H9 (cell line): ENCODE measurements around the gene RHOA. TPM values are rescaled to one million over a fixed set of nuclear protein-coding genes. Genes with fewer than 3 reads are reported as not detected.
"Not testable (repeated sequence)": the region's sequence is repeated elsewhere in the genome, so short reads cannot be mapped to it uniquely, and the experiment has no call there.

Experiments
- DNase-seq: peaks from one replicate; pipeline ENCODE4 v3.0.0-alpha.2; 2017
- H2AFZ ChIP-seq: one replicate; pipeline ENCODE4 v1.6.1; 2013; ENCODE audit warnings: mild to moderate bottlenecking, low read length, control low read depth, moderate library complexity
- H2AK5ac ChIP-seq: 2 replicates; pipeline ENCODE4 v1.6.1; 2013; ENCODE audit warnings: low read length, control low read depth, mixed read lengths; ENCODE audit not compliant: insufficient read length
- H2BK120ac ChIP-seq: one replicate; pipeline ENCODE4 v1.6.1; 2013; ENCODE audit warnings: low read depth, mild to moderate bottlenecking, low read length, control low read depth, inconsistent platforms; ENCODE audit not compliant: poor library complexity, severe bottlenecking
- H2BK12ac ChIP-seq: 2 replicates; pipeline ENCODE4 v1.6.1; 2013; ENCODE audit warnings: low read length, control low read depth, mixed read lengths, low read depth; ENCODE audit not compliant: insufficient read length
- H2BK15ac ChIP-seq: 2 replicates; pipeline ENCODE4 v1.6.1; 2013; ENCODE audit warnings: low read depth, low read length, control low read depth
- H2BK20ac ChIP-seq: one replicate; pipeline ENCODE4 v1.6.1; 2013; ENCODE audit warnings: low read depth, mild to moderate bottlenecking, low read length, control low read depth, inconsistent platforms; ENCODE audit not compliant: poor library complexity, severe bottlenecking
- H2BK5ac ChIP-seq: 2 replicates; pipeline ENCODE4 v1.6.1; 2013; ENCODE audit warnings: low read length, control low read depth, mixed read lengths; ENCODE audit not compliant: insufficient read length
- H3K14ac ChIP-seq: 2 replicates; pipeline ENCODE4 v1.6.1; 2013; ENCODE audit warnings: low read length, control low read depth; ENCODE audit not compliant: insufficient read depth
- H3K18ac ChIP-seq: 2 replicates; pipeline ENCODE4 v1.6.1; 2013; ENCODE audit warnings: low read depth, mild to moderate bottlenecking, mixed read lengths, low read length, control low read depth; ENCODE audit not compliant: insufficient read length
- H3K23ac ChIP-seq: 2 replicates; pipeline ENCODE4 v1.6.1; 2013; ENCODE audit warnings: low read length, control low read depth, mixed read lengths, low read depth; ENCODE audit not compliant: insufficient read length
- H3K23me2 ChIP-seq: 2 replicates; pipeline ENCODE4 v1.6.1; 2013; ENCODE audit warnings: low read depth, mild to moderate bottlenecking, mixed read lengths, low read length, control low read depth; ENCODE audit not compliant: insufficient read length, poor library complexity, severe bottlenecking
- H3K27ac ChIP-seq: 2 replicates; pipeline ENCODE4 v1.5.1; 2013; ENCODE audit warnings: low read length, control low read depth, mixed read lengths, low read depth; ENCODE audit not compliant: insufficient read length
- H3K27me3 ChIP-seq: 2 replicates; pipeline ENCODE4 v1.6.1; 2013; ENCODE audit warnings: low read length, control low read depth, inconsistent platforms; ENCODE audit not compliant: insufficient read depth
- H3K4ac ChIP-seq: 2 replicates; pipeline ENCODE4 v1.6.1; 2013; ENCODE audit warnings: low read depth, mild to moderate bottlenecking, control low read depth, inconsistent platforms, low read length, moderate library complexity
- H3K4me1 ChIP-seq: 2 replicates; pipeline ENCODE4 v1.6.1; 2013; ENCODE audit warnings: low read length, control low read depth, inconsistent platforms; ENCODE audit not compliant: insufficient read depth
- H3K4me2 ChIP-seq: 2 replicates; pipeline ENCODE4 v1.6.1; 2013; ENCODE audit warnings: low read length, control low read depth, mixed read lengths; ENCODE audit not compliant: insufficient read length, insufficient read depth
- H3K56ac ChIP-seq: 2 replicates; pipeline ENCODE4 v1.6.1; 2013; ENCODE audit warnings: low read depth, mild to moderate bottlenecking, mixed read lengths, low read length, control low read depth; ENCODE audit not compliant: insufficient read length
- H3K79me1 ChIP-seq: 2 replicates; pipeline ENCODE4 v1.6.1; 2013; ENCODE audit warnings: low read depth, mild to moderate bottlenecking, moderate library complexity, low read length, control low read depth, inconsistent platforms; ENCODE audit not compliant: insufficient read depth, poor library complexity, severe bottlenecking
- H3K79me2 ChIP-seq: 2 replicates; pipeline ENCODE4 v1.6.1; 2013; ENCODE audit warnings: low read length, control low read depth, inconsistent platforms; ENCODE audit not compliant: insufficient read depth
- H3K9ac ChIP-seq: 2 replicates; pipeline ENCODE4 v1.6.1; 2013; ENCODE audit warnings: low read length, control low read depth, mixed read lengths; ENCODE audit not compliant: insufficient read length; ENCODE audit errors: extremely low read depth
- H3K9me3 ChIP-seq: one replicate; pipeline ENCODE4 v1.6.1; 2013; ENCODE audit warnings: low read depth, low read length, inconsistent platforms; ENCODE audit not compliant: control insufficient read depth
- H3T11ph ChIP-seq: one replicate; pipeline ENCODE4 v1.6.1; 2013; ENCODE audit warnings: mild to moderate bottlenecking, low read length, control low read depth, inconsistent platforms
- H4K20me1 ChIP-seq: one replicate; pipeline ENCODE4 v1.6.1; 2013; ENCODE audit not compliant: control insufficient read depth, insufficient read length, insufficient read depth
- H4K5ac ChIP-seq: 2 replicates; pipeline ENCODE4 v1.6.1; 2013; ENCODE audit warnings: low read depth, mild to moderate bottlenecking, mixed read lengths, low read length, control low read depth; ENCODE audit not compliant: insufficient read length
- H4K8ac ChIP-seq: replicated peaks from 2 replicates; pipeline ENCODE4 v1.6.1; 2013; ENCODE audit warnings: low read length, control low read depth, mixed read lengths, low read depth; ENCODE audit not compliant: insufficient read length
- H4K91ac ChIP-seq: 2 replicates; pipeline ENCODE4 v1.6.1; 2013; ENCODE audit warnings: low read depth, mild to moderate bottlenecking, moderate library complexity, mixed read lengths, low read length, control low read depth; ENCODE audit not compliant: insufficient read length
- H3K27ac Mint-ChIP-seq, 3 experiments: 2 replicates in 2 of 3; 3 replicates in 1 of 3; pipeline ENCODE4 v1.8.0; 2020 to 2021; ENCODE audit warnings: mixed read lengths in 3 of 3, mild to moderate bottlenecking in 1 of 3, moderate library complexity in 1 of 3
- H3K27me3 Mint-ChIP-seq: 2 replicates; pipeline ENCODE4 v1.8.0; 2021; ENCODE audit warnings: low read depth, mild to moderate bottlenecking, moderate library complexity, mixed read lengths
- H3K36me3 Mint-ChIP-seq, 3 experiments: 2 replicates in 2 of 3; 3 replicates in 1 of 3; pipeline ENCODE4 v1.8.0; 2020 to 2021; ENCODE audit warnings: low read depth in 3 of 3, mixed read lengths in 3 of 3; ENCODE audit not compliant: insufficient read depth in 1 of 3
- H3K4me1 Mint-ChIP-seq, 2 experiments: 2 replicates each; pipeline ENCODE4 v1.8.0; 2020; ENCODE audit warnings: mixed read lengths in 2 of 2
- H3K4me3 Mint-ChIP-seq, 2 experiments: 2 replicates in 1 of 2; 3 replicates in 1 of 2; pipeline ENCODE4 v1.8.0; 2020 to 2021; ENCODE audit warnings: mild to moderate bottlenecking in 2 of 2, mixed read lengths in 2 of 2, moderate library complexity in 1 of 2
- H3K9me3 Mint-ChIP-seq, 2 experiments: 2 replicates in 1 of 2; 3 replicates in 1 of 2; pipeline ENCODE4 v1.8.0; 2020; ENCODE audit warnings: mild to moderate bottlenecking in 2 of 2, mixed read lengths in 2 of 2, moderate library complexity in 1 of 2
- WGBS: extraction: QIAGEN DNeasy Blood & Tissue Kit; methylation state at CpG from one replicate; pipeline ENCODE4 v1.1.7; 2013; ENCODE audit warnings: missing lambda C conversion rate, low lambda C conversion rate, mixed read lengths; ENCODE audit not compliant: insufficient read length; ENCODE audit errors: extremely low coverage; 5-methylcytosine and 5-hydroxymethylcytosine counted together
- total RNA-seq: library from RNA; stranded (reverse); gene quantifications from 2 replicates; pipeline ENCODE4 v1.2.1, GENCODE V29; 2021

Gene RHOA
- total RNA-seq, 1 experiment from 2014 or later, result 403 TPM

DNA sequence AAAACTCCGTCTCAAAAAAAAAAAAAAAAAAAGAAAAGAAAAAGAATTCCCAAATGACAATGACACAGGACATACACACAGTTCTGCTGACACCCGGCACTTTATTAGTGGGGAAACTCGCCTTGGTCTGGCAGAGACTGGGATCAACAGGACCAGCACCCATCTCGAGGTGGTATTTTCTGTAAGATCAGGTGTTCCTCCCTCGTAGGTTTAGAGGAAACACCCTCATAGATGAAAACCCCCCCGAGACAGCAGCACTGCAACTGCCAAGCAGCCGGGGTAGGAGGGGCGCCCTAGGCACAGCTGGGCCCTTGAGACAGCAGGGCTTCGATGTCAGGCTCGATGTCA lies 54.7 kb downstream of the RHOA start:
- peak overlapping the region; percentile 93 to 94 for H3K4me3 Mint-ChIP-seq
- not testable (repeated sequence) for H3K56ac ChIP-seq, H4K20me1 ChIP-seq, H2BK5ac ChIP-seq, H3K27me3 Mint-ChIP-seq, H3K79me1 ChIP-seq, H3K79me2 ChIP-seq, H2BK20ac ChIP-seq, H2BK15ac ChIP-seq, H4K8ac ChIP-seq, H3K23ac ChIP-seq, H3K9ac ChIP-seq, H2BK120ac ChIP-seq, H3K27ac ChIP-seq, H3T11ph ChIP-seq, H3K18ac ChIP-seq, H3K9me3 Mint-ChIP-seq, H2BK12ac ChIP-seq, DNase-seq, H3K4ac ChIP-seq, H2AFZ ChIP-seq, H2AK5ac ChIP-seq, H4K5ac ChIP-seq, H3K14ac ChIP-seq, H4K91ac ChIP-seq, H3K27me3 ChIP-seq, H3K9me3 ChIP-seq, H3K4me1 ChIP-seq
- H3K4me2 ChIP-seq, result peak overlapping the region; percentile 98
- WGBS, result no CpG with 5 or more reads among the region's 10 CpGs
- peaks cover 21 to 22% of the 10 kb centered on the region in 2 experiments for H3K4me1 Mint-ChIP-seq
- H3K23me2 ChIP-seq, result peaks cover 11% of the 10 kb centered on the region
- H3K36me3 Mint-ChIP-seq, result peaks cover 18 to 61% (median 45%) of the 10 kb centered on the region in 3 experiments
- H3K27ac Mint-ChIP-seq, result peak overlapping the region in 1 of 3 experiments; percentile 82; a peak in 1 of 7 replicates
